ENCODE measurements around the gene PTPRG.

DNA sequence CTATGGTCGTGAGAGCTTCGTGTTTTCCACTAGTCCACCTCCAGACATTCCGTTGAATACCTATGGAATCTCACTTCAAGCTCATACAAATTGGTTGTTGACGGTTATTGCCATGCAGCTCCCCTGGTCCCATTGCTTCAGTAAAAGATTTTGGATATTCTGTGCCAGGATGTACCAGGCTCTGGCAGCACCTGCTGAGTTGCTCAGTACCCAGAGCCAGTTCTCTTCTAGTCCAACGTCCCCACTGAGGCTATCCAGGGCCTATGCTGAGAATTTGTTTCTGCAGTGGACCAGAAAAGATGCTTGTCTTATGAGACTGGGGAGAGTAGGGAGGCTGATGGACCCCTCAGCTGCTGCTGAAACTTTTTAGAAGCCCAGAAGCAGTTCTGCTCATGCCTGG, 533.1 kb downstream of the PTPRG start:
- TF ChIP-seq, protein P1, sequence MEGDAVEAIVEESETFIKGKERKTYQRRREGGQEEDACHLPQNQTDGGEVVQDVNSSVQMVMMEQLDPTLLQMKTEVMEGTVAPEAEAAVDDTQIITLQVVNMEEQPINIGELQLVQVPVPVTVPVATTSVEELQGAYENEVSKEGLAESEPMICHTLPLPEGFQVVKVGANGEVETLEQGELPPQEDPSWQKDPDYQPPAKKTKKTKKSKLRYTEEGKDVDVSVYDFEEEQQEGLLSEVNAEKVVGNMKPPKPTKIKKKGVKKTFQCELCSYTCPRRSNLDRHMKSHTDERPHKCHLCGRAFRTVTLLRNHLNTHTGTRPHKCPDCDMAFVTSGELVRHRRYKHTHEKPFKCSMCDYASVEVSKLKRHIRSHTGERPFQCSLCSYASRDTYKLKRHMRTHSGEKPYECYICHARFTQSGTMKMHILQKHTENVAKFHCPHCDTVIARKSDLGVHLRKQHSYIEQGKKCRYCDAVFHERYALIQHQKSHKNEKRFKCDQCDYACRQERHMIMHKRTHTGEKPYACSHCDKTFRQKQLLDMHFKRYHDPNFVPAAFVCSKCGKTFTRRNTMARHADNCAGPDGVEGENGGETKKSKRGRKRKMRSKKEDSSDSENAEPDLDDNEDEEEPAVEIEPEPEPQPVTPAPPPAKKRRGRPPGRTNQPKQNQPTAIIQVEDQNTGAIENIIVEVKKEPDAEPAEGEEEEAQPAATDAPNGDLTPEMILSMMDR (IDR thresholded peaks at IDR 0.05; ENCODE audit: low read depth, low read length, missing input control): no peak
- no peak for TF ChIP-seq YY1 (IDR thresholded peaks at IDR 0.05)
- TF ChIP-seq JUND (IDR thresholded peaks at IDR 0.05): no peak
- no peak for TF ChIP-seq ATF3 (IDR thresholded peaks at IDR 0.05)
- TF ChIP-seq, protein P2, sequence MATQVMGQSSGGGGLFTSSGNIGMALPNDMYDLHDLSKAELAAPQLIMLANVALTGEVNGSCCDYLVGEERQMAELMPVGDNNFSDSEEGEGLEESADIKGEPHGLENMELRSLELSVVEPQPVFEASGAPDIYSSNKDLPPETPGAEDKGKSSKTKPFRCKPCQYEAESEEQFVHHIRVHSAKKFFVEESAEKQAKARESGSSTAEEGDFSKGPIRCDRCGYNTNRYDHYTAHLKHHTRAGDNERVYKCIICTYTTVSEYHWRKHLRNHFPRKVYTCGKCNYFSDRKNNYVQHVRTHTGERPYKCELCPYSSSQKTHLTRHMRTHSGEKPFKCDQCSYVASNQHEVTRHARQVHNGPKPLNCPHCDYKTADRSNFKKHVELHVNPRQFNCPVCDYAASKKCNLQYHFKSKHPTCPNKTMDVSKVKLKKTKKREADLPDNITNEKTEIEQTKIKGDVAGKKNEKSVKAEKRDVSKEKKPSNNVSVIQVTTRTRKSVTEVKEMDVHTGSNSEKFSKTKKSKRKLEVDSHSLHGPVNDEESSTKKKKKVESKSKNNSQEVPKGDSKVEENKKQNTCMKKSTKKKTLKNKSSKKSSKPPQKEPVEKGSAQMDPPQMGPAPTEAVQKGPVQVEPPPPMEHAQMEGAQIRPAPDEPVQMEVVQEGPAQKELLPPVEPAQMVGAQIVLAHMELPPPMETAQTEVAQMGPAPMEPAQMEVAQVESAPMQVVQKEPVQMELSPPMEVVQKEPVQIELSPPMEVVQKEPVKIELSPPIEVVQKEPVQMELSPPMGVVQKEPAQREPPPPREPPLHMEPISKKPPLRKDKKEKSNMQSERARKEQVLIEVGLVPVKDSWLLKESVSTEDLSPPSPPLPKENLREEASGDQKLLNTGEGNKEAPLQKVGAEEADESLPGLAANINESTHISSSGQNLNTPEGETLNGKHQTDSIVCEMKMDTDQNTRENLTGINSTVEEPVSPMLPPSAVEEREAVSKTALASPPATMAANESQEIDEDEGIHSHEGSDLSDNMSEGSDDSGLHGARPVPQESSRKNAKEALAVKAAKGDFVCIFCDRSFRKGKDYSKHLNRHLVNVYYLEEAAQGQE (IDR thresholded peaks at IDR 0.05): no peak
- TF ChIP-seq RAD21 (IDR thresholded peaks at IDR 0.05): no peak
- no peak for TF ChIP-seq EGR1 (IDR thresholded peaks at IDR 0.05; ENCODE audit: low read depth in 2 of 2)
- no peak for TF ChIP-seq NR2F2 (IDR thresholded peaks at IDR 0.05)

Data from liver (tissue), 3 donors.